GM10266 (cell line): ENCODE data around the gene CCNQ.
A peak's percentile ranks its signal among the peaks of the same experiment; 100 is the strongest.

Experiments used
- DNase-seq: peaks from one replicate; pipeline ENCODE4 v3.0.0; 2012; ENCODE audit errors: extremely low spot score
- TF ChIP-seq, protein P1 (sequence below): IDR thresholded peaks from 2 replicates; pipeline ENCODE4 v1.5.1; 2012; ENCODE audit warnings: mild to moderate bottlenecking, low read depth; ENCODE audit not compliant: control insufficient read depth, insufficient read depth; ENCODE audit errors: missing control alignments

The CCNQ gene

GRCh38 chrX:153576239-153576870, 22.6 kb downstream of the CCNQ start:
- no peak for DNase-seq
- TF ChIP-seq, protein P1, sequence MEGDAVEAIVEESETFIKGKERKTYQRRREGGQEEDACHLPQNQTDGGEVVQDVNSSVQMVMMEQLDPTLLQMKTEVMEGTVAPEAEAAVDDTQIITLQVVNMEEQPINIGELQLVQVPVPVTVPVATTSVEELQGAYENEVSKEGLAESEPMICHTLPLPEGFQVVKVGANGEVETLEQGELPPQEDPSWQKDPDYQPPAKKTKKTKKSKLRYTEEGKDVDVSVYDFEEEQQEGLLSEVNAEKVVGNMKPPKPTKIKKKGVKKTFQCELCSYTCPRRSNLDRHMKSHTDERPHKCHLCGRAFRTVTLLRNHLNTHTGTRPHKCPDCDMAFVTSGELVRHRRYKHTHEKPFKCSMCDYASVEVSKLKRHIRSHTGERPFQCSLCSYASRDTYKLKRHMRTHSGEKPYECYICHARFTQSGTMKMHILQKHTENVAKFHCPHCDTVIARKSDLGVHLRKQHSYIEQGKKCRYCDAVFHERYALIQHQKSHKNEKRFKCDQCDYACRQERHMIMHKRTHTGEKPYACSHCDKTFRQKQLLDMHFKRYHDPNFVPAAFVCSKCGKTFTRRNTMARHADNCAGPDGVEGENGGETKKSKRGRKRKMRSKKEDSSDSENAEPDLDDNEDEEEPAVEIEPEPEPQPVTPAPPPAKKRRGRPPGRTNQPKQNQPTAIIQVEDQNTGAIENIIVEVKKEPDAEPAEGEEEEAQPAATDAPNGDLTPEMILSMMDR: no peak

DNA sequence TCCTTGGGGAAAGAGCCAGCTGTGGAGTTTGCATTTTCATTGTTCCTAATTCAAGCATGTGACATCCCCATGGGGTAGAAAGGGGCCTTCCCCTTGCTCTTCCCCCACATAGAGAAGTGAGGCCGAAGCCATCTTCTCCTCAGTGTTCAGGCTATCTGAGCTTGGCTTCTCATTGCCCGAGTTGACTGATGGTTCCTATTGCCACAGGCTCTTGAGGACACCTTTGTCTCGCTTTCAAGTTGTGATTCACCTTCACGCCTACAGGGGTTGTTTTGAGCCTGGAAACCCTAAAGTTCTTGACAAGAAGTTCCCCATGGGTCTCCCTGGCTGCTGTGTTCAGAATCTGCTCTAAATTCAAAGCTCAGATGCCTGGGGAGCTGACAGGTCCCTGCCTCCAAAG, 25.0 kb downstream of the CCNQ start:
- TF ChIP-seq, protein P1: peak; percentile 9
- no peak for DNase-seq

GRCh38 chrX:153572601-153573000, 26.3 kb downstream of the CCNQ start:
- TF ChIP-seq, protein P1: no peak
- no peak for DNase-seq

GRCh38 chrX:153571534-153571908, 27.4 kb downstream of the CCNQ start:
- no peak for DNase-seq
- TF ChIP-seq, protein P1: no peak

DNA sequence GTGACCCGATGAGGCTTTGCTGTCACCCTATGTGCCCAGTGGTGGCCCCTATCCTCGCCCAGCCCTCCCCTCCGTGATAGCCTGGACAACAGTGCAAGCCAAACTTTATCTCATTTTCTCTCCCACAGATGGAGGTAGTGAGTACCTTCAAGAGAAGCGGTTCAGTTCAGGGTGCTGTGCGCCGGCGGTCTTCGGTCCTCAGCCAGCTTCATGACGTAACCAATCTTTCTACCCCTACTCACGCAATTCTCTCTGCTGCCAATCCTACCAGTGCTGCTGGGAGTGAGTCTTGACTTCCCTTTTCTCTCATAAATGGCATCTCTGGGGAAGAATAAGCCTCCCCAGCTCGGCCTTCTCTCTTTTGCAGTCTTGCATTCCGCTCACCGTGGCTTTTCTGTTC, 29.5 kb downstream of the CCNQ start:
- TF ChIP-seq, protein P1: no peak
- no peak for DNase-seq

- TF ChIP-seq, protein P1: no peak
- no peak for DNase-seq
Observed at GRCh38 chrX:153568451-153569011, 30.4 kb downstream of the CCNQ start.

- DNase-seq: no peak
- TF ChIP-seq, protein P1: no peak
Observed at GRCh38 chrX:153565996-153566580, 32.9 kb downstream of the CCNQ start.
